ENCODE data around the gene DLG4.
A peak's percentile ranks its signal among the peaks of the same experiment; 100 is the strongest.

DLG4 gene

GRCh38 chr17:7156342-7156940 is 63.2 kb downstream of the DLG4 start:
- no peak for DNase-seq (ENCODE audit: low spot score)

- DNase-seq (ENCODE audit: low spot score) = peak; percentile 29
Observed at GRCh38 chr17:7147772-7148171, 71.9 kb downstream of the DLG4 start.

- no peak for DNase-seq (ENCODE audit: low spot score)
Observed at GRCh38 chr17:7146115-7146514, 73.5 kb downstream of the DLG4 start.

- DNase-seq (ENCODE audit: low spot score) = no peak
Observed at GRCh38 chr17:7144213-7144612, 75.4 kb downstream of the DLG4 start.

- no peak for DNase-seq (ENCODE audit: low spot score)
Observed at GRCh38 chr17:7141824-7142223, 77.8 kb downstream of the DLG4 start.

GRCh38 chr17:7139400-7139799 is 80.2 kb downstream of the DLG4 start:
- no peak for DNase-seq (ENCODE audit: low spot score)

GRCh38 chr17:7138800-7139381 is 80.7 kb downstream of the DLG4 start:
- no peak for DNase-seq (ENCODE audit: low spot score)

GRCh38 chr17:7137171-7137943 is 82.3 kb downstream of the DLG4 start:
- DNase-seq (ENCODE audit: low spot score) = no peak

Data from CD4-positive, alpha-beta T cell treated with Interleukin-2 at 100 ng/mL for 4 hours (primary cell).